A673 (cell line): Measurements from ENCODE around the gene IDNK. TPM values are rescaled to one million over a fixed set of nuclear protein-coding genes. Genes with fewer than 3 reads are reported as not detected.
A peak's percentile ranks its signal among the peaks of the same experiment; 100 is the strongest.

Experiments
- BruUV-seq: library from RNA; stranded (reverse); fragments of 400-500 nt; replicated peaks from 2 replicates; lab custom pipeline; 2021; lab: Mats Ljungman, UMichigan
- CTCF ChIA-PET: fragments of 300-600 bp; sonication (Branson Sonifier 250); formaldehyde crosslinking; loops from one replicate; lab custom pipeline; 2022; ENCODE audit warnings: antibody characterized with exemption; lab: Charles Lee
- POLR2A ChIA-PET: fragments of 300-600 bp; sonication (Branson Sonifier 250); formaldehyde crosslinking; loops from one replicate; lab custom pipeline; 2022; ENCODE audit warnings: antibody characterized with exemption; ENCODE audit not compliant: low non-redundant PET; lab: Charles Lee
- DNase-seq: peaks from one replicate; pipeline ENCODE4 v3.0.0-alpha.2; 2015; ENCODE audit warnings: low spot score
- H3K27ac ChIP-seq: fragments of 200-600 bp; sonication (generic); 2 replicates; pipeline ENCODE4 v1.5.1; 2016; ENCODE audit warnings: mixed run types, low read depth, mild to moderate bottlenecking, mixed read lengths, antibody characterized with exemption, low read length; ENCODE audit not compliant: poor library complexity, severe bottlenecking
- H3K27me3 ChIP-seq: fragments of 200-600 bp; sonication (generic); replicated peaks from 2 replicates; pipeline ENCODE4 v1.6.1; 2017; ENCODE audit warnings: mixed run types, low read depth, mild to moderate bottlenecking, mixed read lengths, antibody characterized with exemption, low read length; ENCODE audit not compliant: insufficient read depth, poor library complexity
- H3K36me3 ChIP-seq: fragments of 200-600 bp; sonication (generic); 2 replicates; pipeline ENCODE4 v1.6.1; 2016; ENCODE audit warnings: mixed run types, mild to moderate bottlenecking, mixed read lengths, antibody characterized with exemption, low read length; ENCODE audit not compliant: insufficient read depth, poor library complexity, severe bottlenecking
- H3K4me1 ChIP-seq: fragments of 200-600 bp; sonication (generic); 2 replicates; pipeline ENCODE4 v1.6.1; 2017; ENCODE audit warnings: mixed run types, mild to moderate bottlenecking, mixed read lengths, antibody characterized with exemption, low read length; ENCODE audit not compliant: insufficient read depth, poor library complexity, severe bottlenecking
- H3K4me3 ChIP-seq: fragments of 200-600 bp; sonication (generic); 2 replicates; pipeline ENCODE4 v1.5.1; 2016; ENCODE audit warnings: low read depth, mixed run types, mild to moderate bottlenecking, mixed read lengths, low read length; ENCODE audit not compliant: poor library complexity, severe bottlenecking
- H3K9me3 ChIP-seq: fragments of 200-600 bp; sonication (generic); 2 replicates; pipeline ENCODE4 v1.6.1; 2016; ENCODE audit warnings: mixed run types, low read depth, mild to moderate bottlenecking, mixed read lengths, antibody characterized with exemption, low read length; ENCODE audit not compliant: poor library complexity, severe bottlenecking
- CTCF ChIP-seq: fragments of 300-800, 200-600 bp; sonication (generic); conservative IDR thresholded peaks from 2 replicates; pipeline ENCODE4 v1.5.1; 2017; ENCODE audit warnings: low read depth, mild to moderate bottlenecking, antibody characterized with exemption, low read length, moderate library complexity, mixed read lengths
- EZH2 ChIP-seq: fragments of 200-600 bp; sonication (generic); IDR thresholded peaks from 2 replicates; pipeline ENCODE4 v1.6.1; 2017; ENCODE audit warnings: borderline replicate concordance, low read depth, mild to moderate bottlenecking, mixed read lengths, antibody characterized with exemption, low read length; ENCODE audit not compliant: poor library complexity, severe bottlenecking
- intact Hi-C: fragments of 100-400 bp; cut with micrococcal nuclease; formaldehyde crosslinking; loops from one replicate; pipeline ENCODE4 v1.10.0; 2022; ENCODE audit not compliant: unreplicated experiment
- total RNA-seq: library from RNA; stranded (reverse); gene quantifications from 2 replicates; pipeline ENCODE4 v1.2.3, GENCODE V29; 2021

Gene IDNK
- total RNA-seq, 1 experiment from 2014 or later: 1.6 TPM

GRCh38 chr9:83596899-83597504 is 25.9 kb upstream of the IDNK start:
- Histone ChIP-seq H3K36me3 (no peaks in the 10 kb centered on the region), H3K27me3 (no peaks in the 10 kb centered on the region), H3K4me3 (no peak overlapping the region), H3K9me3 (no peaks in the 10 kb centered on the region), H3K4me1 (peaks cover 3% of the 10 kb centered on the region), H3K27ac (no peak overlapping the region)
- ChIA-PET POLR2A (no interaction called here), CTCF (interaction anchor here (0.6 kb wide), 1 partner anchor 251 kb away, joined by 7 read pairs; no protein-coding TSS in a partner anchor)
- intact Hi-C loops: loop anchor here (5.0 kb wide), 1 partner anchor 265 kb away; no protein-coding TSS in a partner anchor
- TF ChIP-seq EZH2 (no peak), CTCF (peak; percentile 81)
- peak; percentile 54 for DNase-seq
- no TSS peak for BruUV-seq

- Histone ChIP-seq H3K4me3 (no peak overlapping the region), H3K27ac (no peak overlapping the region), H3K4me1 (peaks cover 3% of the 10 kb centered on the region), H3K27me3 (no peaks in the 10 kb centered on the region), H3K9me3 (no peaks in the 10 kb centered on the region), H3K36me3 (no peaks in the 10 kb centered on the region)
- no TSS peak for BruUV-seq
- TF ChIP-seq EZH2 (no peak), CTCF (no peak)
- ChIA-PET POLR2A (no interaction called here), CTCF (no interaction called here)
- intact Hi-C loops: loop anchor here (5.0 kb wide), 1 partner anchor 266 kb away; no protein-coding TSS in a partner anchor
- DNase-seq: no peak
Observed at GRCh38 chr9:83598487-83598886, 24.5 kb upstream of the IDNK start.

- peak; percentile 26 for DNase-seq
- ChIA-PET POLR2A (no interaction called here), CTCF (no interaction called here)
- Histone ChIP-seq H3K27ac (no peak overlapping the region), H3K9me3 (no peaks in the 10 kb centered on the region), H3K4me3 (no peak overlapping the region), H3K27me3 (no peaks in the 10 kb centered on the region), H3K36me3 (no peaks in the 10 kb centered on the region), H3K4me1 (peaks cover 3% of the 10 kb centered on the region)
- no TSS peak for BruUV-seq
- intact Hi-C loops: loop anchor here (5.0 kb wide), 1 partner anchor 267 kb away; no protein-coding TSS in a partner anchor
- TF ChIP-seq EZH2 (no peak), CTCF (no peak)
Observed at GRCh38 chr9:83599071-83599470, 23.9 kb upstream of the IDNK start.
